Measurements from ENCODE around the gene TGM4. TPM values are rescaled to one million over a fixed set of nuclear protein-coding genes. Genes with fewer than 3 reads are reported as not detected.
"Not testable (repeated sequence)": the region's sequence is repeated elsewhere in the genome, so short reads cannot be mapped to it uniquely, and the experiment has no call there.

The TGM4 gene
- total RNA-seq, 1 experiment from 2014 or later = not detected

DNA sequence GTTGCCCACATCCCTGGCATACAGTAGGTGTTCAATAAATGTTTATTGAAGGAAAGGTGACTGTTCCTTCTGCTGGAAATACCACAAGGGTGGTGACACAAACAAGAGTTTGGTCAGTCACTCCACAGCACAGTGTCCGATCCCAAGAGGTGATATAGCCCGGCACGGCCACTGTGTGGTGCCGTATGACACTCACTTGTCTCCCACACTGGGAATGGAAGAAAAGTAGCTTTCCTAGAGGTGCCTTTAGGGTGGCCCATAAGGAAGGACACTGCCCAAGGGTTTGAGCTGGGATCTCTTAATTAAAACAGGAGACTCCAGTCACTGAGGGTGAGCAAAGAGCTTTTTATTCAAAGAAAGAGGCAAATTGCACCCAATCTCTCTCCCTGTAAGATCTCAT lies 40.5 kb downstream of the TGM4 start:
- peak; percentile 39 for DNase-seq (ENCODE audit: low spot score)

GRCh38 chr3:44915702-44916438 lies 41.5 kb downstream of the TGM4 start:
- peak; percentile 8 for DNase-seq (ENCODE audit: low spot score)

DNA sequence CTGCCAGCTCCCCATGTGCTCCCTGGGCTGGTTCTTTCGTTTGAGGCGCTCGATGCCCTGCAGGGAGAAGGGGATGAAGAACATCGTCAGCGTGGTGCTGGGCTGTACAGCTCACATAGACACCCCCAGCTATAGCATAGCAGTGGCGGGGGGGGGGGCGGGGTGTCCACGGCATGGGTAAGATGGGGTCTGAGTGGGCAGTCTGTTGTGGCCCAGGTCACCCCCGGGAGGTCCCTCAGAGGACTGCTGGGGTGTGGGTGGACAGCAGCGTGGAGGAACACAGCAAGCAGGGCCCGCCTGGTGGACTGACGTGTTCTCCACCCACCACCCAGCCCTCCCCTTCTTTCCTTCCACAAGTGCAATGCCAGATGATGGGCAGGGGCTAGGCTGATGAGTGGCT lies 43.7 kb downstream of the TGM4 start:
- no peak for DNase-seq (ENCODE audit: low spot score)

DNA sequence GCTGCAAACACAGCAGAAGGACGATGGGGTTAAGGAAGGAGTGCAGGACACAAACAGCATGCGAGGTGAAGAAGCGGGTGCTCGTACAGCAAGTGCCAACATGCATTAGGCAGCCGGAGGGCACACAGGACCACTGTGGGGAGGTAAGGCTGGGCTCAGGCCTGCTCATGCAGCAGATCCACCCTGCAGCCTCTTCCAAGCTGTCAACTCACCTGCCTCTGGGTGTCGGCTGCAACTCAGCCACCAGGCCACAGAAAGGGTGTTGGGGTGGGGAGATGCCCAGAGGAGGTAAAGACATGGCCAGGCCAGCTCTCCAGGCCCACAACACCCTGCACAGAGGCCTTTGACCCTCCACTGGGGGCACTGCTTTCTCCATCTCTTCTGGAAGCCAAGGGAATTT lies 44.2 kb downstream of the TGM4 start:
- no peak for DNase-seq (ENCODE audit: low spot score)

DNA sequence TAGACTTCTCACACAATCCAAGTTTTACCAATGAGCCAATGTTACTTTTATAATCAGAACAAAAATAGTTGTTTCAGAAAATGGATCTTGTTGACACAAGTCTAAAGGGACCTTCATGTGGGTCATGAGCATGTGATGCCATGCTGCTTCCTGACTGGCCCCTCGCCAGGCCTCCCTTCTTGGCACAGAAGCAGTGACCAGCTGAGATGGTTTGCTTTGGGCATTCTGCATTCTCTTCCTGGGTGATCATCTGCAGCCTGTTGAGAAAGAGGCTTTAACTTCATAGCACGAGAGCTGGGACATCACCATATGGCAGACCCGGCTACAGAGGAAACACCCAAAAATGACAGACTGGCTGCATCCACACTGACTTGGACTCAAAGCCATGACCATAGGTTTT lies 45.7 kb downstream of the TGM4 start:
- DNase-seq (ENCODE audit: low spot score) = no peak

DNA sequence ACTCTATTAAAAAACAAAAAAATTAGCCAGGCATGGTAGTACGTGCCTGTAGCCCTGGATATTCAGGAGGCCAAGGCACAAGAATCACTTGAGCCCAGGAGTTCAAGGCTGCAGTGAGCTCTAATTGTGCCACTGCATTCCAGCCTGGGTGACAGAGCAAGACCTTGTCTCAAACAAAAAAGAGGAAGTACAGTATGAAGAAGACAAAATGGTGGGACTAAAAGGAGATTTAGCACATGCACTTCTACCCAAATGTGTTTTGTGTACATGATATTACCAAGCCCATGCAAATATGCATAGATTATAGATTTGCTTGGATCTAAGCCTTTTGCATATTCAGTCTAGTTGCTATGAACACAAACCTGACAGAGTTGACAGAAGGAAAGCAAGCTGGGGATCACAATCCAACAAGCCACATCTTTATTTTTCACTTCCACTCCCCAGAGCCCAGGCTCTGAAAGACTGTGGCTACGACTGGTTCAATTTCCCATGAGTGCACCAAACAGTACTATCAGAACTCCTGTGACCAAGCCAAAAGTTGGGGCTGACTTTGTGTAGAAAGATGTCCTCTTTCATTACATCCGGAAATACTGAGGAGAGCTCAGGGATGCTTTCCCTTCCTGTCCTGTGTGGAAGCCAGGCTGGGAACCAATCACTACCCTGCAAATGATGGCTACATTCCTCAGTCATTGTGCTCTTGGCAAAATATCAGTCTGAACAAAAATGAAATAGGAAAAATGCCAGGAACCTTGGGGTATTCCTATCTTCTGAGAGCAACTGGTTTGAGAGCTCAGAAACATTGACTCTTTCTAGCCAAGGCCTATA lies 49.4 kb downstream of the TGM4 start:
- DNase-seq (ENCODE audit: low spot score) = no peak

- no peak for DNase-seq (ENCODE audit: low spot score)
Measured at GRCh38 chr3:44924457-44925084, 50.2 kb downstream of the TGM4 start.

DNA sequence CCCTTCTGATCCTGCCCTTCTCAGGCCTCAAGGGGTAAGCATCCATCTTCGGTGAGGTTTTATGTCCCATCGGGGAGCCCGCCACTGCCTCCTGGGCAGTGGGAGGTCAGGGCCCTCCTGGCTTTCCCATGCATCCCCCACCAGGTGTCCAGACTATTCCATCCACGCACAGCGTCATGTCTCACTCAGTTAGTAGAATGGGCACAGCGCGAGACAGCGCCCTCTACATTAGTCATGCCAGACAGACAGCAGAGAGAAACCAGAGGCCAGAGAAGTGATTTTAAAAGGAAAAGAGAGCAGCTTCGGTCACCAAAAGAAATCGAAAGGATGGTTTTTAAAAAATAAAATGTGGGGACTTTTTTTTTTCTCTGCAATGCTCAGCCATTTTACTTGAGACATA lies 51.8 kb downstream of the TGM4 start:
- no peak for DNase-seq (ENCODE audit: low spot score)

DNA sequence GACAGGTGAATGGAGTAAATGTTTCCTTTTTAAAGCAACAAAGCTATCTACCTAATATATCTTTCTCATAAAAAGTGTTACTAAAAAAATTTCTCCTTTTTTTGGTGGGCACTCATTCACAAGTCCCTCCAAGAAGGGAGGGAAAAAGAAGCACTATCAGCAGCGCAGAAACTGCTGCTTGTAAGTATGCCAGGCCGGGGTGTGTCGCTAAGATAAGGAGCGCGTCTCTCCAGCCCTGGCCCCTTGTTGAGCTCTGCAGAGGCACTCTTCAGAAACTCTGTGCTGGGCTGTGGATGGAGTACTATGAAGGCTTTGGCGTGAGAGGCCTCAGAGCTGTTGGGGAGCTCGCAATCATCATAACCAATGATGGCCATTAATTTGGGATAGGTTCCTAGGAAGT lies 52.5 kb downstream of the TGM4 start:
- no peak for DNase-seq (ENCODE audit: low spot score)

- no peak for DNase-seq (ENCODE audit: low spot score)
Measured at GRCh38 chr3:44927371-44927770, 53.0 kb downstream of the TGM4 start.

DNA sequence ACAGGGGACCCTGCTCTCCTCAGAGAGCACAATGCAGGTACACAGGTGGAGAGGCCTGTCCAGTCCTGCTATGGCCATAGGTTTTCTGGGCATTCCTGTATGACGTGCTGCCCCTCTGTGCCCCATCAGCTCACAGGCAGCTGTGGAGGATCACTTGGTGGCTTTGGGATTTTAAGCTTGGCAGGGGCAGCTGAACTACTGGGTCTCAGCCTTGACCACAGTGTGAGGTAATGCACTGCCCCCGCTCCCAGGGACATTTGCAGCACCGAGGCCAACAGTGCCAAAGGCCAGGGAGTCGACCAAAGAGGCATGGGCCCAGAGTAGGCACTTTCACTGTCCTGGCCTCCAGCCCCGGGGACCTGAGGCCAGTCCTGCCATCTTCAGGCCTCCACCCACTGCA lies 55.4 kb downstream of the TGM4 start:
- no peak for DNase-seq (ENCODE audit: low spot score)

GRCh38 chr3:44930911-44931310 lies 56.5 kb downstream of the TGM4 start:
- no peak for DNase-seq (ENCODE audit: low spot score)

GRCh38 chr3:44931791-44932190 lies 57.4 kb downstream of the TGM4 start:
- DNase-seq (ENCODE audit: low spot score) = no peak

GRCh38 chr3:44932271-44932670 lies 57.9 kb downstream of the TGM4 start:
- DNase-seq (ENCODE audit: low spot score) = no peak

DNA sequence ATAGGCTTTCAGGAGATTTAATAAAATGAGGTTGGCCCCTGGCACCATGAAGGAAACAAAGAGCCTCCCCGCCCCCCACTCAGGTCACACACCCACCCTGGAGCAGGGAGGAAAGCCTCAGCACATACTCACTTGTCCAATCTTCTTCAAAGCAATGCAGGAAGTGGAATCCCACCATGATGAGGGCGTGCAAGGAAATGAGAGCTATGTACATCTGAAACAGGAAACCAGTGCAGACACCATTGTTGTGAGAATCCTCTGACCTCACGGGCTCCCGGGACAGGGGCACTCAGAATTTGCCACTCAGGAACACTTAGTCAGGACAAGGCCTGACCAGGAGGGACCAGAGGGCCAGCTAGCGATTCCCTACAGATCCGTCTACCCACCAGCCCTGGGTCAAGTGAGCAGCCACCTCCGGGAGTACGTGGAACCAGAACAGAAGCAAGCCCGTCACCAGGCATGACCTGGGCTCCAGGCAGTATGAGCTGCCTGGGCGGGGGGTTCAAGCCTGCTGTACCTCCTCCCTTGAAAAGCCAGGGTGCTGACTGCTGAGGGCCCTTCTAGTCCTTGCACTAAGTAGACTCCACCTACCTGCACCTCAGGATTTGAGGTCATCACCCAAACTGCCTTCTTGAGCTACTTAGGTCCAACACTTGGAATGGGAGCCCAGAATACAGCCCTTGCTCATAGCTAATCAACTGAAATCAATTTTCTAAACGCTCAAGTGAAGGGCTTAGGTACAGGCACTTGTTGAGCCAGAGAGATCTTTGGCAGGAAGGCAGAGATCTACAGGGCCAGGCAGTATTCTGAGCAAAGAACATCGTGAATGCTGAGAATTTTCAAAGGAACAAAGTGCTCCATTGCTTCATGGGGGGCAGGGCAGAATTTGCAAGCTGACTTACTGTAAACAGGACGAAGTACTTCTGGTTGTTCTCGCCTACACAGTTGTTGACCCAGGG lies 58.9 kb downstream of the TGM4 start:
- DNase-seq (ENCODE audit: low spot score) = no peak

GRCh38 chr3:44939581-44940036 lies 65.2 kb downstream of the TGM4 start:
- DNase-seq (ENCODE audit: low spot score) = no peak

GRCh38 chr3:44942202-44942921 lies 68.0 kb downstream of the TGM4 start:
- DNase-seq (ENCODE audit: low spot score) = no peak

DNA sequence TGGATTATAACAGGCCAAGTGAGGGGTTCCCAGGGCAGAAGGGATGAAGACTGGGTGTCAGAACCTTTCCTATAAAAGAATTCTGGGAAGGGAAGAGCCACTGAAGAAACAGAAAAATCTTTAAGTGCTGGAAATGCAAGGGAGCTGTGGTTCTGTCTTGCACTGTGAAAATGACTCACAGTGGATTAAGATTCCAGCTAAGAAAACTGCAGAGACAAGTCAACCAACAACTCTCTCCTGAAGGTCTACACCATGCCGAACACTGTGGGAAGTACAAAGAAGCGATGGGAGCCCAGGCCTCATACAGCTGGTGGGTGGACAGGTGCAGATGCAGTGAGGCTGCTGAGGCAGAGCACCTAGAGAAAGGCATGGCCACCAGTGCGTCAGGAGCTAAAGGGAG lies 73.8 kb downstream of the TGM4 start:
- DNase-seq (ENCODE audit: low spot score) = no peak

GRCh38 chr3:44949770-44950169 lies 75.4 kb downstream of the TGM4 start:
- not testable (repeated sequence) for DNase-seq (ENCODE audit: low spot score)

- no peak for DNase-seq (ENCODE audit: low spot score)
Measured at GRCh38 chr3:44950275-44950734, 75.9 kb downstream of the TGM4 start.

- no peak for DNase-seq (ENCODE audit: low spot score)
Measured at GRCh38 chr3:44952689-44953088, 78.3 kb downstream of the TGM4 start.

Data from HT-29 (cell line).